ENCODE data around the gene LRRC14B. TPM values are rescaled to one million over a fixed set of nuclear protein-coding genes. Genes with fewer than 3 reads are reported as not detected.

Gene LRRC14B
- total and polyA plus RNA-seq, 4 donors, result 0.09 TPM; not detected in 3

DNA sequence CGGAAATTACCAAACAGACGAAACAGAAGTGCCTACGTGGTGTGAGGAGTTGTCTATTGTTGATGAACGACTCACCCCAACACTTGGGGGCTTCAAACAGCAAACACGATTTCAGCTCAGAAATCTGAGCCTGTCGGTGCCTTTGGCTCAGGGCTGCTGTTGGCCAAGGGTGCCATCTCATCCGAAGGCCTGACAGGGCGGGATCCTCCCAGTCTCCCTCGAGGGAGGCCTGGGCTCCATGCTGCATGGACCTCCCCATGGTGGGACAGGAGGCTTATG lies 1.3 kb downstream of the LRRC14B start:
- Histone ChIP-seq H3K36me3 (ENCODE audit: control insufficient read depth in 4 of 4, insufficient read depth in 3 of 4, low read depth in 1 of 4, low read length in 3 of 4) (no peaks in the 10 kb centered on the region), H3K27me3 (ENCODE audit: control insufficient read depth in 4 of 4, insufficient read depth in 4 of 4, low read length in 3 of 4) (no peaks in the 10 kb centered on the region), H3K9ac (ENCODE audit: low read depth in 1 of 2, low read length in 2 of 2) (no peak overlapping the region), H3K27ac (ENCODE audit: low read depth in 1 of 2, low read length in 2 of 2) (no peak overlapping the region), H3K4me1 (ENCODE audit: control insufficient read depth in 4 of 4, insufficient read depth in 4 of 4, low read length in 3 of 4) (peaks cover 2 to 22% (median 16%) of the 10 kb centered on the region in 4 donors), H3K4me3 (ENCODE audit: low read depth in 1 of 3, low read length in 3 of 3) (no peak overlapping the region), H3K9me3 (ENCODE audit: control insufficient read depth in 4 of 4, low read length in 3 of 4) (no peaks in the 10 kb centered on the region)
- no peak for DNase-seq (ENCODE audit: low spot score)
- TF ChIP-seq TAF1 (conservative IDR thresholded peaks at IDR 0.05) (no peak), HNF4G (IDR thresholded peaks at IDR 0.05) (no peak), ZBTB33 (IDR thresholded peaks at IDR 0.05) (no peak), JUND (IDR thresholded peaks at IDR 0.05) (no peak)
- WGBS, result 88% methylated on average over 9 of the region's 9 CpGs

DNA sequence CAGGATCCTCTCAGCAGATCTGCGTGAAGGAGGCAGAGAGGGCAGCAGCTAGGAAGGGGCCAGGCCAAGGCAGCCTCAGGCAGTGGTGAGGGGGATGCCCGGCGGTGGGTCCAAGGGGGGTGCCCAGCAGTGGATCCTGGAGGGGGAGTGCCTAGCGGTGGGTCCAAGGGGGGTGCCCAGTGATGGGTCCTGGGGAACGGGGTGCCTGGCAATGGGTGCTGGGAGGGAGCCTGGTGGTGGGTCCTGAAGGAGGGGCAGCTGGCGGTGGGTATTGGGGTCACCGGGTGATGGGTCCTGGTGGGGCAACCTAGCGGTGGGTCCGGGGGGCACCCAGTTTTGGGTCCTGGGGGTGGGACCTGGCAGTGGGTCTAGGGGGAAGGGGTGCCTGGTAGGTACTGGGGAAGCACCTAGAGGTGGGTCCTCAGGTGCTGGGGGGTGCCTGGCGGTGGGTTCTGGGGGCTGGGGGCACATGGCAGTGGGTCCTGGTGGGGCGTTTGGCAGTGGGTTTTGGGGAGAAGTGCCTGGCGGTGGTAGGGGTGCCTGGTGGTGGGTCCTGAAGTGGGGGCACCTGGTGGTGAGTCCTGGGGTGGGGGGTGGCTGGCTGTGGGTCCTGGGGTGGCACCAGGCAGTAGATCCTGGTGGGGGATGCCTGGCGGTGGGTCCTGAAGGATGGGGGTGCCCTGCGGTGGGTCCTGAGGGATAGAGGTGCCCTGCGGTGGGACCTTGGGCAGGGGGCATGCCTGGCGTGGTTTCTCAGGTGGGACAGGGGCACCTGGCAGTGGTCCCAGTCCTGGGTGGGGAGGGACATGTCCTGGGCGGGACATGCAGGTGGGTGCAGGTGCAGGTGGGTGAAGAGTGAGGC lies 1.9 kb downstream of the LRRC14B start:
- no peak for DNase-seq (ENCODE audit: low spot score)
- WGBS, result 92% methylated on average over 17 of the region's 17 CpGs
- no peak overlapping the region for H3K27ac ChIP-seq (ENCODE audit: low read depth in 1 of 2, low read length in 2 of 2)
- no peak overlapping the region for H3K9ac ChIP-seq (ENCODE audit: low read depth in 1 of 2, low read length in 2 of 2)
- no peaks in the 10 kb centered on the region for H3K27me3 ChIP-seq (ENCODE audit: control insufficient read depth in 4 of 4, insufficient read depth in 4 of 4, low read length in 3 of 4)
- no peak overlapping the region for H3K4me3 ChIP-seq (ENCODE audit: low read depth in 1 of 3, low read length in 3 of 3)
- no peaks in the 10 kb centered on the region for H3K9me3 ChIP-seq (ENCODE audit: control insufficient read depth in 4 of 4, low read length in 3 of 4)
- TF ChIP-seq, protein P1, sequence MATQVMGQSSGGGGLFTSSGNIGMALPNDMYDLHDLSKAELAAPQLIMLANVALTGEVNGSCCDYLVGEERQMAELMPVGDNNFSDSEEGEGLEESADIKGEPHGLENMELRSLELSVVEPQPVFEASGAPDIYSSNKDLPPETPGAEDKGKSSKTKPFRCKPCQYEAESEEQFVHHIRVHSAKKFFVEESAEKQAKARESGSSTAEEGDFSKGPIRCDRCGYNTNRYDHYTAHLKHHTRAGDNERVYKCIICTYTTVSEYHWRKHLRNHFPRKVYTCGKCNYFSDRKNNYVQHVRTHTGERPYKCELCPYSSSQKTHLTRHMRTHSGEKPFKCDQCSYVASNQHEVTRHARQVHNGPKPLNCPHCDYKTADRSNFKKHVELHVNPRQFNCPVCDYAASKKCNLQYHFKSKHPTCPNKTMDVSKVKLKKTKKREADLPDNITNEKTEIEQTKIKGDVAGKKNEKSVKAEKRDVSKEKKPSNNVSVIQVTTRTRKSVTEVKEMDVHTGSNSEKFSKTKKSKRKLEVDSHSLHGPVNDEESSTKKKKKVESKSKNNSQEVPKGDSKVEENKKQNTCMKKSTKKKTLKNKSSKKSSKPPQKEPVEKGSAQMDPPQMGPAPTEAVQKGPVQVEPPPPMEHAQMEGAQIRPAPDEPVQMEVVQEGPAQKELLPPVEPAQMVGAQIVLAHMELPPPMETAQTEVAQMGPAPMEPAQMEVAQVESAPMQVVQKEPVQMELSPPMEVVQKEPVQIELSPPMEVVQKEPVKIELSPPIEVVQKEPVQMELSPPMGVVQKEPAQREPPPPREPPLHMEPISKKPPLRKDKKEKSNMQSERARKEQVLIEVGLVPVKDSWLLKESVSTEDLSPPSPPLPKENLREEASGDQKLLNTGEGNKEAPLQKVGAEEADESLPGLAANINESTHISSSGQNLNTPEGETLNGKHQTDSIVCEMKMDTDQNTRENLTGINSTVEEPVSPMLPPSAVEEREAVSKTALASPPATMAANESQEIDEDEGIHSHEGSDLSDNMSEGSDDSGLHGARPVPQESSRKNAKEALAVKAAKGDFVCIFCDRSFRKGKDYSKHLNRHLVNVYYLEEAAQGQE (IDR thresholded peaks at IDR 0.05), result no peak
- TF ChIP-seq FOXA2 (IDR thresholded peaks at IDR 0.05) (no peak), YY1 (IDR thresholded peaks at IDR 0.05) (no peak)
- TF ChIP-seq, protein P2, sequence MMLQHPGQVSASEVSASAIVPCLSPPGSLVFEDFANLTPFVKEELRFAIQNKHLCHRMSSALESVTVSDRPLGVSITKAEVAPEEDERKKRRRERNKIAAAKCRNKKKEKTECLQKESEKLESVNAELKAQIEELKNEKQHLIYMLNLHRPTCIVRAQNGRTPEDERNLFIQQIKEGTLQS (IDR thresholded peaks at IDR 0.05), result no peak
- TF ChIP-seq, protein P3, sequence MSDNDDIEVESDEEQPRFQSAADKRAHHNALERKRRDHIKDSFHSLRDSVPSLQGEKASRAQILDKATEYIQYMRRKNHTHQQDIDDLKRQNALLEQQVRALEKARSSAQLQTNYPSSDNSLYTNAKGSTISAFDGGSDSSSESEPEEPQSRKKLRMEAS (IDR thresholded peaks at IDR 0.05), result no peak
- peaks cover 2 to 20% (median 15%) of the 10 kb centered on the region in 4 donors for H3K4me1 ChIP-seq (ENCODE audit: control insufficient read depth in 4 of 4, insufficient read depth in 4 of 4, low read length in 3 of 4)
- no peaks in the 10 kb centered on the region for H3K36me3 ChIP-seq (ENCODE audit: control insufficient read depth in 4 of 4, insufficient read depth in 3 of 4, low read depth in 1 of 4, low read length in 3 of 4)

GRCh38 chr5:194102-194501 lies 2.8 kb downstream of the LRRC14B start:
- Histone ChIP-seq H3K4me3 (ENCODE audit: low read depth in 1 of 3, low read length in 3 of 3) (no peak overlapping the region), H3K36me3 (ENCODE audit: control insufficient read depth in 4 of 4, insufficient read depth in 3 of 4, low read depth in 1 of 4, low read length in 3 of 4) (no peaks in the 10 kb centered on the region), H3K27ac (ENCODE audit: low read depth in 1 of 2, low read length in 2 of 2) (no peak overlapping the region), H3K27me3 (ENCODE audit: control insufficient read depth in 4 of 4, insufficient read depth in 4 of 4, low read length in 3 of 4) (no peaks in the 10 kb centered on the region), H3K9ac (ENCODE audit: low read depth in 1 of 2, low read length in 2 of 2) (no peak overlapping the region), H3K4me1 (ENCODE audit: control insufficient read depth in 4 of 4, insufficient read depth in 4 of 4, low read length in 3 of 4) (peaks cover 2 to 16% (median 13%) of the 10 kb centered on the region in 4 donors), H3K9me3 (ENCODE audit: control insufficient read depth in 4 of 4, low read length in 3 of 4) (no peaks in the 10 kb centered on the region)
- 92% methylated on average over 15 of the region's 15 CpGs for WGBS
- no peak for DNase-seq (ENCODE audit: low spot score)
- TF ChIP-seq ZBTB33 (IDR thresholded peaks at IDR 0.05) (no peak), YY1 (IDR thresholded peaks at IDR 0.05) (no peak), NR2F2 (IDR thresholded peaks at IDR 0.05) (no peak), FOXA2 (IDR thresholded peaks at IDR 0.05) (no peak), GABPA (IDR thresholded peaks at IDR 0.05 in 1 of 2, conservative IDR thresholded peaks at IDR 0.05 in 1 of 2) (no peak), EGR1 (IDR thresholded peaks at IDR 0.05; ENCODE audit: low read depth in 2 of 2) (no peak), RAD21 (IDR thresholded peaks at IDR 0.05) (no peak), SP1 (IDR thresholded peaks at IDR 0.05) (no peak), RXRA (IDR thresholded peaks at IDR 0.05) (no peak), FOXA1 (IDR thresholded peaks at IDR 0.05) (no peak), HNF4A (conservative IDR thresholded peaks at IDR 0.05) (no peak), JUND (IDR thresholded peaks at IDR 0.05) (no peak), TAF1 (conservative IDR thresholded peaks at IDR 0.05) (no peak)
- TF ChIP-seq, protein P2 (IDR thresholded peaks at IDR 0.05), result no peak

Measured in liver (tissue), 9 donors.